Astrocyte (in vitro differentiated cells and primary cell): ENCODE measurements around the gene ZNF486. TPM values are rescaled to one million over a fixed set of nuclear protein-coding genes. Genes with fewer than 3 reads are reported as not detected.
"Not testable (repeated sequence)": the region's sequence is repeated elsewhere in the genome, so short reads cannot be mapped to it uniquely, and the experiment has no call there.

Source experiments
- DNase-seq: peaks from one replicate; pipeline ENCODE4 v3.0.0-alpha.2; 2010; ENCODE audit warnings: low read depth
- FAIRE-seq: peaks from 2 replicates; lab custom pipeline; 2011; peaks lifted over from hg19 to GRCh38; lab: Jason Lieb, UNC
- H2AFZ ChIP-seq: 2 replicates; pipeline ENCODE4 v1.6.0; 2012; ENCODE audit warnings: low read depth, low read length, inconsistent platforms
- H3K27ac ChIP-seq: 2 replicates; pipeline ENCODE4 v1.5.1; 2011; ENCODE audit warnings: low read depth, low read length, inconsistent platforms
- H3K27me3 ChIP-seq: 2 replicates; pipeline ENCODE4 v1.6.0; 2011; ENCODE audit warnings: low read length, inconsistent platforms; ENCODE audit not compliant: insufficient read depth
- H3K36me3 ChIP-seq: 2 replicates; pipeline ENCODE4 v1.5.1; 2011; ENCODE audit warnings: low read length, inconsistent platforms; ENCODE audit not compliant: insufficient read depth
- H3K4me1 ChIP-seq: 2 replicates; pipeline ENCODE4 v1.5.1; 2011; ENCODE audit warnings: low read length, inconsistent platforms; ENCODE audit not compliant: insufficient read depth
- H3K4me2 ChIP-seq: 2 replicates; pipeline ENCODE4 v1.6.0; 2012; ENCODE audit warnings: low read length, inconsistent platforms
- H3K4me3 ChIP-seq: 2 replicates; pipeline ENCODE4 v1.5.1; 2011; ENCODE audit warnings: low read depth, mild to moderate bottlenecking, low read length, inconsistent platforms; ENCODE audit not compliant: insufficient read depth
- H3K79me2 ChIP-seq: 2 replicates; pipeline ENCODE4 v1.6.0; 2012; ENCODE audit warnings: mild to moderate bottlenecking, low read length, inconsistent platforms; ENCODE audit not compliant: insufficient read depth
- H3K9ac ChIP-seq: 2 replicates; pipeline ENCODE4 v1.6.0; 2012; ENCODE audit warnings: mild to moderate bottlenecking, low read length, inconsistent platforms
- H3K9me3 ChIP-seq: 2 replicates; pipeline ENCODE4 v1.5.1; 2012; ENCODE audit warnings: low read depth, mild to moderate bottlenecking, low read length, inconsistent platforms; ENCODE audit not compliant: insufficient read depth
- H4K20me1 ChIP-seq: 2 replicates; pipeline ENCODE4 v1.6.0; 2012; ENCODE audit warnings: low read length, inconsistent platforms; ENCODE audit not compliant: insufficient read depth
- H3K27ac Mint-ChIP-seq: one replicate; pipeline ENCODE4 v1.8.0; 2021; ENCODE audit warnings: mild to moderate bottlenecking, mixed read lengths; ENCODE audit not compliant: unreplicated experiment
- H3K27me3 Mint-ChIP-seq: one replicate; pipeline ENCODE4 v1.8.0; 2021; ENCODE audit warnings: low read depth, mixed read lengths; ENCODE audit not compliant: unreplicated experiment
- H3K36me3 Mint-ChIP-seq: one replicate; pipeline ENCODE4 v1.8.0; 2021; ENCODE audit warnings: low read depth, mixed read lengths; ENCODE audit not compliant: unreplicated experiment
- H3K4me1 Mint-ChIP-seq: one replicate; pipeline ENCODE4 v1.8.0; 2021; ENCODE audit warnings: low read depth, mixed read lengths; ENCODE audit not compliant: unreplicated experiment
- H3K4me3 Mint-ChIP-seq: one replicate; pipeline ENCODE4 v1.8.0; 2021; ENCODE audit warnings: mild to moderate bottlenecking, moderate library complexity, mixed read lengths; ENCODE audit not compliant: unreplicated experiment
- H3K9me3 Mint-ChIP-seq: one replicate; pipeline ENCODE4 v1.8.0; 2021; ENCODE audit warnings: mild to moderate bottlenecking, mixed read lengths; ENCODE audit not compliant: unreplicated experiment
- EZH2 ChIP-seq: IDR thresholded peaks from 2 replicates; pipeline ENCODE4 v1.6.1; 2012; ENCODE audit warnings: mild to moderate bottlenecking, low read length, inconsistent platforms; ENCODE audit not compliant: insufficient read depth
- total RNA-seq: library from RNA; stranded (reverse); gene quantifications from 2 replicates; pipeline ENCODE4 v1.2.1, GENCODE V29; 2021
- TF ChIP-seq, protein P1 (sequence below): IDR thresholded peaks from 2 replicates; pipeline ENCODE4 v1.5.1; 2011; ENCODE audit warnings: low read depth, mild to moderate bottlenecking, inconsistent platforms, low read length, moderate library complexity; ENCODE audit not compliant: insufficient read depth

ZNF486 gene
- total RNA-seq, 1 donor from 2014 or later: 7.0 TPM

GRCh38 chr19:20244356-20244755 is 77.3 kb downstream of the ZNF486 start:
- Histone ChIP-seq H3K4me3 (no peak overlapping the region), H2AFZ (no peak overlapping the region), H3K4me2 (no peak overlapping the region), H3K9ac (no peak overlapping the region), H4K20me1 (no peaks in the 10 kb centered on the region), H3K27ac (no peak overlapping the region), H3K4me1 (no peaks in the 10 kb centered on the region), H3K9me3 (peaks cover 5% of the 10 kb centered on the region), H3K36me3 (no peaks in the 10 kb centered on the region), H3K79me2 (no peaks in the 10 kb centered on the region), H3K27me3 (no peaks in the 10 kb centered on the region)
- DNase-seq (no peak), FAIRE-seq (no peak)
- TF ChIP-seq, protein P1, sequence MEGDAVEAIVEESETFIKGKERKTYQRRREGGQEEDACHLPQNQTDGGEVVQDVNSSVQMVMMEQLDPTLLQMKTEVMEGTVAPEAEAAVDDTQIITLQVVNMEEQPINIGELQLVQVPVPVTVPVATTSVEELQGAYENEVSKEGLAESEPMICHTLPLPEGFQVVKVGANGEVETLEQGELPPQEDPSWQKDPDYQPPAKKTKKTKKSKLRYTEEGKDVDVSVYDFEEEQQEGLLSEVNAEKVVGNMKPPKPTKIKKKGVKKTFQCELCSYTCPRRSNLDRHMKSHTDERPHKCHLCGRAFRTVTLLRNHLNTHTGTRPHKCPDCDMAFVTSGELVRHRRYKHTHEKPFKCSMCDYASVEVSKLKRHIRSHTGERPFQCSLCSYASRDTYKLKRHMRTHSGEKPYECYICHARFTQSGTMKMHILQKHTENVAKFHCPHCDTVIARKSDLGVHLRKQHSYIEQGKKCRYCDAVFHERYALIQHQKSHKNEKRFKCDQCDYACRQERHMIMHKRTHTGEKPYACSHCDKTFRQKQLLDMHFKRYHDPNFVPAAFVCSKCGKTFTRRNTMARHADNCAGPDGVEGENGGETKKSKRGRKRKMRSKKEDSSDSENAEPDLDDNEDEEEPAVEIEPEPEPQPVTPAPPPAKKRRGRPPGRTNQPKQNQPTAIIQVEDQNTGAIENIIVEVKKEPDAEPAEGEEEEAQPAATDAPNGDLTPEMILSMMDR: no peak
- no peak for TF ChIP-seq EZH2
- H3K9me3 Mint-ChIP-seq: peaks cover 6% of the 10 kb centered on the region
- no peaks in the 10 kb centered on the region for H3K4me1 Mint-ChIP-seq
- H3K36me3 Mint-ChIP-seq: no peaks in the 10 kb centered on the region
- H3K27me3 Mint-ChIP-seq: no peaks in the 10 kb centered on the region
- H3K27ac Mint-ChIP-seq: no peak overlapping the region
- no peak overlapping the region for H3K4me3 Mint-ChIP-seq

GRCh38 chr19:20245309-20245708 is 78.3 kb downstream of the ZNF486 start:
- H3K9ac ChIP-seq: no peak overlapping the region
- Mint-ChIP-seq H3K27me3 (no peaks in the 10 kb centered on the region), H3K27ac (no peak overlapping the region), H3K36me3 (no peaks in the 10 kb centered on the region), H3K4me3 (no peak overlapping the region), H3K4me1 (no peaks in the 10 kb centered on the region), H3K9me3 (peaks cover 6% of the 10 kb centered on the region)
- FAIRE-seq (no peak), DNase-seq (no peak)
- no peaks in the 10 kb centered on the region for H4K20me1 ChIP-seq
- no peaks in the 10 kb centered on the region for H3K27me3 ChIP-seq
- H2AFZ ChIP-seq: no peak overlapping the region
- no peak overlapping the region for H3K4me3 ChIP-seq
- peaks cover 5% of the 10 kb centered on the region for H3K9me3 ChIP-seq
- no peaks in the 10 kb centered on the region for H3K36me3 ChIP-seq
- no peak overlapping the region for H3K4me2 ChIP-seq
- TF ChIP-seq EZH2: no peak
- TF ChIP-seq, protein P1: no peak
- no peaks in the 10 kb centered on the region for H3K79me2 ChIP-seq
- no peaks in the 10 kb centered on the region for H3K4me1 ChIP-seq
- H3K27ac ChIP-seq: no peak overlapping the region

- no peak for FAIRE-seq
- DNase-seq: peak; percentile 0
- peaks cover 6% of the 10 kb centered on the region for H3K9me3 Mint-ChIP-seq
Measured at GRCh38 chr19:20247016-20247683, 80.1 kb downstream of the ZNF486 start.

GRCh38 chr19:20248258-20248657 is 81.2 kb downstream of the ZNF486 start:
- H3K9me3 Mint-ChIP-seq, H3K9ac ChIP-seq, DNase-seq, H3K4me1 ChIP-seq, H3K36me3 ChIP-seq, H3K4me1 Mint-ChIP-seq, H2AFZ ChIP-seq, H3K27ac ChIP-seq, FAIRE-seq, H3K36me3 Mint-ChIP-seq, H3K79me2 ChIP-seq, H3K27me3 Mint-ChIP-seq, H3K27me3 ChIP-seq, H3K9me3 ChIP-seq, H3K4me2 ChIP-seq, H4K20me1 ChIP-seq, H3K4me3 Mint-ChIP-seq, H3K27ac Mint-ChIP-seq, H3K4me3 ChIP-seq: not testable (repeated sequence)

More at GRCh38 chr19:20247016-20247683, 80.1 kb downstream of the ZNF486 start:
- no peak overlapping the region for H3K4me3 ChIP-seq
- peaks cover 5% of the 10 kb centered on the region for H3K9me3 ChIP-seq
- no peaks in the 10 kb centered on the region for H3K79me2 ChIP-seq
- H3K4me1 Mint-ChIP-seq: no peaks in the 10 kb centered on the region
- TF ChIP-seq, protein P1: peak; percentile 7
- TF ChIP-seq EZH2: no peak
- no peak overlapping the region for H3K4me2 ChIP-seq
- no peaks in the 10 kb centered on the region for H3K27me3 ChIP-seq
- H3K4me3 Mint-ChIP-seq: no peak overlapping the region
- H4K20me1 ChIP-seq: no peaks in the 10 kb centered on the region
- no peaks in the 10 kb centered on the region for H3K36me3 Mint-ChIP-seq
- H3K36me3 ChIP-seq: no peaks in the 10 kb centered on the region
- H2AFZ ChIP-seq: no peak overlapping the region
- no peak overlapping the region for H3K27ac ChIP-seq
- no peak overlapping the region for H3K9ac ChIP-seq
- H3K4me1 ChIP-seq: no peaks in the 10 kb centered on the region
- no peaks in the 10 kb centered on the region for H3K27me3 Mint-ChIP-seq
- H3K27ac Mint-ChIP-seq: no peak overlapping the region
